Ovary (tissue), 3 donors: ENCODE results near the gene DACT3.

Experiments used
- CTCF ChIP-seq, 3 donors: fragments of 450-650 bp in 2 of 3; fragments of 200-600 bp in 1 of 3; IDR thresholded peaks; one replicate each; pipeline versions ENCODE4 v1.5.1 to v1.8.0; 2016 to 2022; ENCODE audit warnings: antibody characterized with exemption in 3 of 3, mild to moderate bottlenecking in 1 of 3
- POLR2A ChIP-seq: fragments of 450-650 bp; IDR thresholded peaks from one replicate; pipeline ENCODE4 v1.6.1; 2017; ENCODE audit warnings: antibody characterized with exemption, mild to moderate bottlenecking, moderate library complexity
- donor health status: DM: no; HTN: no; CAD: no.

GRCh38 chr19:46610413-46610775 lies 50.6 kb downstream of the DACT3 start:
- TF ChIP-seq CTCF (IDR thresholded peaks at IDR 0.05) = no peak
- no peak for TF ChIP-seq POLR2A
